GM19043 (cell line): ENCODE measurements around the gene ARHGAP6.

ENCODE experiments used
- ATAC-seq: cut with Tn5 transposase; IDR thresholded peaks from one replicate; pipeline ENCODE4 v1.9.1; 2021; ENCODE audit warnings: low read depth; ENCODE audit not compliant: unreplicated experiment

ARHGAP6 gene

DNA sequence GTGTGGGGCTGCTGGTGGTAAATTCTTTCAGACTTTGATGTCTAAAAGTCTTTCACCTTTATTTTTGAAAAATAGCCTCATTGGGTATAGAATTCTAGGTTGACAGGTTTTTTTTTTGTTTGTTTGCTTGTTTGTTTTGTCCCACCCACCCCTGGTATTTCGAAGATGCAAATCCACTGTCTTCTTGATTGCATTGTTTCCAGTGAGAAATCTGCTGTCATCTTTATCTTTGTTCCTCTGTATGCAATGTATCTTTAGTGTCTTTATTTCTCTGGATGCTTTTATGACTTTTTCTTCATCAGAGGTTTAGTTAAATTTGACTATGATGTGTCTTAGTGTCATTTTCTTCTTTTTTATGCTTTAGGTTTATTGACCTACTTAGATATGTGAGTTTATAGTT, 575.9 kb downstream of the ARHGAP6 start:
- ATAC-seq: no peak
